ENCODE data around the gene MAPKAP1.

DNA sequence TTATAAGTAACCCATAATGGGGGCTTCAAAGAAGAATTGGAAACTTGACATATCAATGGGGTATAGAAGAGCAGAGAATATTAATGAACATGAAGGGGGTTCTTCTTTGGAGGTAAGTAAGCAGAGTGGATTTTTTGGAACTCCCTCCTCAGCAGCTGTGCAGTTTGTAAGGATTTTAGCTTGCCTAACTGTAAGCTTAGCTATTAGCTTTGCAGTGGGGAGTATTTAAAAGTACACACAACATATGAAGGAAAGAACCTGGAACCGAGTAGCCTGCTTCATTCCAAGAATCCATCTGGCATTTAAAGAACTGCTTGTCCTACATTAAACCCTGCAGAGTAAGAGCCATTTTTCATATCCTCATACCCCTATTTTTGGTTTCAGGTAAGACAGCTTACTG is 38.0 kb upstream of the MAPKAP1 start:
- no peak for TF ChIP-seq POLR2A (IDR thresholded peaks at IDR 0.05; ENCODE audit: low read depth, low read length)
- no peak for TF ChIP-seq POLR2AphosphoS5 (IDR thresholded peaks at IDR 0.05; ENCODE audit: low read depth, low read length)
